Spleen (tissue), 11 donors: ENCODE results near the gene SAV1. TPM values are rescaled to one million over a fixed set of nuclear protein-coding genes. Genes with fewer than 3 reads are reported as not detected.

Source experiments
- DNase-seq: peaks from one replicate; pipeline ENCODE4 v3.0.0-alpha.2; 2020
- H3K27ac ChIP-seq, 8 donors: fragments of 200-600 bp; sonication (generic) in 7 of 8; 1 replicate in 4 of 8; 2 replicates in 4 of 8; pipeline versions ENCODE4 v1.5.0 to v1.8.0; 2016 to 2021; ENCODE audit warnings: inconsistent platforms in 4 of 8, mild to moderate bottlenecking in 4 of 8, moderate library complexity in 1 of 8
- H3K27me3 ChIP-seq, 7 donors: fragments of 200-600 bp; sonication (generic) in 6 of 7; replicated peaks in 1 of 7; 1 replicate in 4 of 7; 2 replicates in 3 of 7; pipeline versions ENCODE4 v1.5.0 to v1.8.0; 2016 to 2021; ENCODE audit warnings: inconsistent platforms in 3 of 7, mild to moderate bottlenecking in 1 of 7
- H3K36me3 ChIP-seq, 6 donors: fragments of 200-600 bp; sonication (generic) in 5 of 6; 1 replicate in 4 of 6; 2 replicates in 2 of 6; pipeline versions ENCODE4 v1.5.0 to v1.8.0; 2016 to 2021; ENCODE audit warnings: inconsistent platforms in 2 of 6
- H3K4me1 ChIP-seq, 6 donors: fragments of 200-600 bp; sonication (generic) in 5 of 6; 1 replicate in 3 of 6; 2 replicates in 3 of 6; pipeline versions ENCODE4 v1.5.0 to v1.8.0; 2016 to 2021; ENCODE audit warnings: inconsistent platforms in 3 of 6
- H3K4me3 ChIP-seq, 8 donors: fragments of 200-600 bp; sonication (generic) in 7 of 8; 1 replicate in 4 of 8; 2 replicates in 4 of 8; pipeline versions ENCODE4 v1.5.0 to v1.8.0; 2016 to 2021; ENCODE audit warnings: inconsistent platforms in 4 of 8, mild to moderate bottlenecking in 4 of 8, moderate library complexity in 2 of 8
- H3K9me3 ChIP-seq, 8 donors: fragments of 200-600 bp; sonication (generic) in 7 of 8; 1 replicate in 4 of 8; 2 replicates in 4 of 8; pipeline versions ENCODE4 v1.5.0 to v1.8.0; 2016 to 2021; ENCODE audit warnings: inconsistent platforms in 4 of 8
- CTCF ChIP-seq, 11 experiments: fragments of 200-600 bp in 7 of 11; fragments of 450-650 bp in 4 of 11; sonication (generic) in 4 of 11; IDR thresholded peaks in 8 of 11; conservative IDR thresholded peaks in 3 of 11; 1 replicate in 7 of 11; 2 replicates in 4 of 11; pipeline versions ENCODE4 v1.4.0 to v1.8.0; 2016 to 2021; ENCODE audit warnings: antibody characterized with exemption in 11 of 11, inconsistent platforms in 4 of 11, mild to moderate bottlenecking in 1 of 11
- POLR2A ChIP-seq, 3 donors: fragments of 450-650 bp; IDR thresholded peaks; one replicate each; pipeline ENCODE4 v1.5.1; 2017; ENCODE audit warnings: antibody characterized with exemption in 3 of 3, mild to moderate bottlenecking in 1 of 3
- POLR2AphosphoS5 ChIP-seq, 3 donors: sonication (generic); formaldehyde crosslinking; IDR thresholded peaks; one replicate each; pipeline ENCODE4 v1.5.1; 2017; ENCODE audit warnings: antibody characterized with exemption in 3 of 3
- WGBS, 5 donors: extraction: QIAGEN DNeasy Blood & Tissue Kit in 3 of 5; methylation state at CpG; one replicate each; pipeline versions ENCODE4 v1.1.5 to v1.1.7; 2013 to 2018; 5-methylcytosine and 5-hydroxymethylcytosine counted together
- intact Hi-C: fragments of 100-400 bp; cut with DNase I; formaldehyde crosslinking; loops from one replicate; pipeline ENCODE4 v1.15.0; 2023; ENCODE audit warnings: low total_unique reads
- polyA plus RNA-seq, 3 donors: library from polyadenylated mRNA; stranded (reverse); fragments of 200-250 nt; gene quantifications; one replicate each; pipeline ENCODE4 v1.2.1, GENCODE V29; 2013
- total RNA-seq, 7 donors: library from RNA; depleted of rRNA in 3 of 7; stranded (reverse); fragments of >200 nt in 3 of 7; fragmentation: NEBNext Ultra II Directional in 4 of 7; extraction: Animal tissue kit (Norgen Biotek cat#: 25700) in 4 of 7; gene quantifications; one replicate each; pipeline versions ENCODE4 v1.1.0 to v1.2.1, GENCODE V29; 2016 to 2021
- donor health status: healthy with polysubstance abuse.
- donor health status: DM: no; HTN: no; CAD: no; lungs with moderate emphysema.
- donor health status: DM: no; HTN: no; CAD: no.
- donor health status: Bipolar disorder and iron deficiency.
- donor health status: healthy.
- donor health status: DM: no; HTN: no; CAD: no.
- donor health status: DM: yes; HTN: yes; CAD: no.

SAV1 gene
- total and polyA plus RNA-seq, 10 donors, result 18.7 to 44.9 (median 30.4) TPM

DNA sequence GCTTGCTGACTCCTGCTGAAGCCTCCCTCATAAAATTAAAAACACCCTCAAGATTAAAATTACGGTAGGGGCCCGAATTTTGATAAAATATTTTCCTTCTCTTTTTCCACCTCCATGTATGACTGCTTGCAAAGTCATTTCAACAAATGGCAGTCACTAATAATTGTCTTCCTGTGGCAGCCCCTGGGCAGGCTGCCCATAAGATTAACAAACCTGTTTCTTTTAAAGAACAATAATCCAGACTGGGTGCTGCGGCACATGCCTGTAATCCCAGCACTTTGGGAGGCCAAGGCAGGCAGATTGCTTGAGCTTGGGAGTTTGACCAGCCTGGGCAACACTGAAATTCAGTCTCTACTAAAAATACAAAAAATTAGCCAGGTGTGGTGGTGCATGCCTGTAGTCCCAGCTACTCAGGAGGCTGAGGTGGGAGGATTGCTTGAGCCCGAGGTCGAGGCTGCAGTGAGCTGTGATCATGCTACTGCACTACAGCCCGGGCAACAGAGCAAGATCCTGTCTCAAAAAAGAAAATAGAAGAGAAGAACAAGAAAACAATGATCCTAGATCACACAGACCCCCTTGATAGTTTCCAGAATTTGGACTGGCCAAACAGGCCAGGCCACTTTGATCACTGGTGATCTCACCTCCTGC, 8.7 kb downstream of the SAV1 start:
- no peaks in the 10 kb centered on the region for H3K9me3 ChIP-seq
- intact Hi-C loops, result no loop called here
- H3K27me3 ChIP-seq, result no peaks in the 10 kb centered on the region
- DNase-seq, result no peak
- WGBS, 5 donors, result 71 to 81% (median 77%) methylated on average over 6 of the region's 6 CpGs
- peaks cover 0 to 27% (median 3%) of the 10 kb centered on the region in 6 donors for H3K36me3 ChIP-seq
- TF ChIP-seq POLR2A (IDR thresholded peaks at IDR 0.05) (no peak), CTCF (IDR thresholded peaks at IDR 0.05 in 8 of 11, conservative IDR thresholded peaks at IDR 0.05 in 3 of 11) (no peak), POLR2AphosphoS5 (IDR thresholded peaks at IDR 0.05) (peak in 1 of 3 donors; percentile 15)
- peaks cover 0 to 75% (median 33%) of the 10 kb centered on the region in 6 donors for H3K4me1 ChIP-seq
- no peak overlapping the region for H3K4me3 ChIP-seq
- H3K27ac ChIP-seq, result peak overlapping the region in 3 of 8 donors; percentile 33 to 55 (median 42)

DNA sequence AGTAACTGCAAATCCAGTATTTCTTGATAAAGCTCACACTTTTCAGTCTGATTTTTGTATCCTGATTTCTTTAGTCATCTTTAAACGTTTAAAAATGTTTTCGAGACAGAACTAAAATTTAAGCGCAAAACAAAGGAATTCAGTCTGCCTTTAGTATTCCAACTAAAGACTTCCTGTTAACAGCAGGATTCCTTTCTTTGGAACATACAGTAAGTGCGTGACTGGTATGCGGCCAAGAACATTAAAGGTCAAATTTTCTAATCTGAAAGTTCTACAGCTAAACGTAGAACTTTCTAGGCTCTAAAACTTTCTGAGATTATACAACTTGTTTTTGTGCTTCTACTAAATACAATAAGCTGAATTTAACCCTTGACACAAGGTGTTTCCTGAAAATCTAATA, 9.9 kb downstream of the SAV1 start:
- Histone ChIP-seq H3K27ac (peak overlapping the region in 6 of 8 donors; percentile 22 to 62 (median 52)), H3K36me3 (peaks cover 0 to 19% (median 3%) of the 10 kb centered on the region in 6 donors), H3K4me3 (no peak overlapping the region), H3K4me1 (peaks cover 0 to 75% (median 33%) of the 10 kb centered on the region in 6 donors), H3K9me3 (no peaks in the 10 kb centered on the region), H3K27me3 (no peaks in the 10 kb centered on the region)
- DNase-seq, result no peak
- 53 to 69% (median 64%) methylated on average over 6 of the region's 6 CpGs for WGBS, 5 donors
- intact Hi-C loops, result no loop called here
- no peak for TF ChIP-seq POLR2AphosphoS5 (IDR thresholded peaks at IDR 0.05)
- TF ChIP-seq CTCF (IDR thresholded peaks at IDR 0.05 in 8 of 11, conservative IDR thresholded peaks at IDR 0.05 in 3 of 11), result no peak
- no peak for TF ChIP-seq POLR2A (IDR thresholded peaks at IDR 0.05)

- WGBS, 5 donors, result 63 to 89% (median 78%) methylated on average over 2 of the region's 2 CpGs
- Histone ChIP-seq H3K27ac (peak overlapping the region in 6 of 8 donors; percentile 22 to 62 (median 52)), H3K4me3 (no peak overlapping the region), H3K9me3 (no peaks in the 10 kb centered on the region), H3K27me3 (no peaks in the 10 kb centered on the region), H3K4me1 (peaks cover 0 to 78% (median 33%) of the 10 kb centered on the region in 6 donors), H3K36me3 (peaks cover 0 to 21% (median 3%) of the 10 kb centered on the region in 6 donors)
- no peak for DNase-seq
- intact Hi-C loops, result no loop called here
- TF ChIP-seq POLR2AphosphoS5 (IDR thresholded peaks at IDR 0.05) (no peak), POLR2A (IDR thresholded peaks at IDR 0.05) (no peak), CTCF (IDR thresholded peaks at IDR 0.05 in 8 of 11, conservative IDR thresholded peaks at IDR 0.05 in 3 of 11) (no peak)
Measured at GRCh38 chr14:50657753-50658152, 10.4 kb downstream of the SAV1 start.

GRCh38 chr14:50656776-50657175, 11.3 kb downstream of the SAV1 start:
- Histone ChIP-seq H3K36me3 (peaks cover 0 to 20% (median 3%) of the 10 kb centered on the region in 6 donors), H3K27ac (peak overlapping the region in 2 of 8 donors; percentile 42 to 55), H3K4me3 (no peak overlapping the region), H3K27me3 (no peaks in the 10 kb centered on the region), H3K4me1 (peaks cover 0 to 87% (median 33%) of the 10 kb centered on the region in 6 donors), H3K9me3 (no peaks in the 10 kb centered on the region)
- 80 to 96% (median 94%) methylated on average over 6 of the region's 6 CpGs for WGBS, 5 donors
- DNase-seq, result no peak
- intact Hi-C loops, result no loop called here
- TF ChIP-seq POLR2AphosphoS5 (IDR thresholded peaks at IDR 0.05), result no peak
- TF ChIP-seq POLR2A (IDR thresholded peaks at IDR 0.05), result no peak
- TF ChIP-seq CTCF (IDR thresholded peaks at IDR 0.05 in 8 of 11, conservative IDR thresholded peaks at IDR 0.05 in 3 of 11), result no peak
